AG20443 (cell line): ENCODE data around the gene PISD.
A peak's percentile ranks its signal among the peaks of the same experiment; 100 is the strongest.

Experiments
- DNase-seq: peaks from one replicate; pipeline ENCODE4 v3.0.0; 2012; ENCODE audit warnings: low spot score, mixed read lengths

PISD gene

DNA sequence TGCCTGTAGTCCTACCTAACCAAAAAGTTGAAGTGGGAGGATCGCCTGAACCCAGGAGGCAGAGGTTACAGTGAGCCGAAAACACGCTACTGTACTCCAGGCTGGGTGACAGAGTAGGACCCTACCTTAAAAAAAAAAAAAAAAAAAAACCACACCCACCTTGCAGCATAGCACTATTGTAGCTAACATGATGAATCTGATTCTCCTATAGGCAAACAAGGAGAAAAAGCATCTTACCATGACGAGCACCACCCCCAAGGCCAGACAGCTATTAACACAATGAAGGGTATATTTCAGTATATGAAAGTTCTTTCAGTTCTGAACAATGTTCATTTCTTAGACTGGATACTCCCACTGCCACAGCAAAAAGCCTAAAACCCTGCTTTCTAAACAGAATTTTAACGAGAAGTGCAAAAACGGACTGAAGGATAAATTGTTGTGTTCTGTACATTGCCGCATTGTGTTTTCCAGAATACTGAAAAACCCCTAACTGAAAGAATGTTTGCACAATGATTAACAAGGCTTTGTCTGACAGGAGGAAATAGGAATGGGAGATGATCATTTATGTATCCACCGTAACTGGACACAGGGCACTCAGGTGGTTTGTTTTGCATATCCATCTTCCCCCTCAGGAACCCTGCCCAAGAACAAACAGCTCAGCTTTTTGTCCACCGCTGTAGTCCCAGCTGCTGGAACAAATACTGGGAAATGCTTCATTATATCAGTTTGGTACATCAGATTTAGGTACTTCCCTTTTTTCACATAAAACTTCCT is 8.9 kb downstream of the PISD start:
- DNase-seq: no peak

DNA sequence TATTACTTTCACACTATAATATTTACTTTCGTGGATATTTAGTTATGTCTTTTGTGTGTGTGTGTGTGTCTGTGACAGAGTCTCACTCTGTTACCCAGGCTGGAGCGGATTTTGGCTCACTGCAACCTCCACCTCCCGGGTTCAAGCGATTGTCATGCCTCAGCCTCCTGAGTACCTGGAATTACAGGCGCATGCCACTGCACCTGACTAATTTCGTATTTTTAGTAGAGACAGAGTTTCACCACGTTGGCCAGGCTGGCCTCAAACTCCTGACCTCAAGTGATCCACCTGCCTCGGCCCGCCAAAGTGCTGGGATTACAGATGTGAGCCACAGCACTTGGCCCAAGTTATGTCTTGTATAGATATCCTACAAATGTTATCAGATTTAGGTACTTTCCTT is 9.9 kb downstream of the PISD start:
- DNase-seq: no peak

GRCh38 chr22:31651664-31652063 is 10.4 kb downstream of the PISD start:
- DNase-seq: no peak

- peak; percentile 55 for DNase-seq
Observed at GRCh38 chr22:31650391-31650790, 11.6 kb downstream of the PISD start.

GRCh38 chr22:31647523-31648320 is 14.3 kb downstream of the PISD start:
- peak; percentile 74 for DNase-seq

- no peak for DNase-seq
Observed at GRCh38 chr22:31647066-31647465, 14.9 kb downstream of the PISD start.

DNA sequence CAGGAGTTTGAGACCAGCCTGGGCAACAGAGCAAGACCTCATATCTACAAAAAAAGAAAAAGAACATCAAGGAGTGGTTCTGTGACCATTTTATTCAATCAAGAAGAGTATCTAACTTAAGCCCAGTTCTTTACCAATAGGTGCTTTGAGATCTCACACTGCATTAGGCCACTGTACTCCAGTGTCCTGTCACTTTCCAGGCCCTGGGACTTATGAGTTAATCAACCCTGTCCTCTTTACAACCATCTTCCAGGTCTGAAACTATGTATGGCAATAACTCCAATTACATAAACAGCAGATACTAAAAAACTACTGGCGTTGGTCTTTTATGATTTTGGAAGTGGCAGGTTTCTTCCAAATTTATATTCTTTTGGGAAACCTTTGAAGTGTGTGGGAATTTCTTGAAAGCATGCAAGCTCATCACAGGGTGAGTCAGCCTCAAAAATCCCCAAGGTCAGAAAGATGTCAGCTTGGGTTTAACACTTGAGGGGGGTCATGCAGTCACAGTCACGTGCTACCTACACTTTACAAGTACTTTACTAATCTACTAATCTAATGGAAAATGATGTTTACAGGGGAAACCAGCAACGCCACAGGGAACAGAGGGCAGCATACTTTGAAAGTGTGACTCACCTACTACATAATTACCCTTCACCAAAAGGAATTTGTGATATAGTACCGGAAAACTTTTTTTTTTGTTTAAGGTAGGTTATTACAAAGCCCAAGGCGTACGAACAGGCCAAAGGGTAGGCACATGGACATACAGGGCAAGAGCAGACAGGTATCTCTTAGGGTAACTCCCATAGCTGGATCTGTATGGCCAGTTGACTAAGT is 15.6 kb downstream of the PISD start:
- DNase-seq: peak; percentile 88

GRCh38 chr22:31639436-31640039 is 22.5 kb downstream of the PISD start:
- DNase-seq: no peak

- peak; percentile 16 for DNase-seq
Observed at GRCh38 chr22:31637891-31638618, 24.0 kb downstream of the PISD start.

GRCh38 chr22:31637447-31637890 is 24.5 kb downstream of the PISD start:
- no peak for DNase-seq

DNA sequence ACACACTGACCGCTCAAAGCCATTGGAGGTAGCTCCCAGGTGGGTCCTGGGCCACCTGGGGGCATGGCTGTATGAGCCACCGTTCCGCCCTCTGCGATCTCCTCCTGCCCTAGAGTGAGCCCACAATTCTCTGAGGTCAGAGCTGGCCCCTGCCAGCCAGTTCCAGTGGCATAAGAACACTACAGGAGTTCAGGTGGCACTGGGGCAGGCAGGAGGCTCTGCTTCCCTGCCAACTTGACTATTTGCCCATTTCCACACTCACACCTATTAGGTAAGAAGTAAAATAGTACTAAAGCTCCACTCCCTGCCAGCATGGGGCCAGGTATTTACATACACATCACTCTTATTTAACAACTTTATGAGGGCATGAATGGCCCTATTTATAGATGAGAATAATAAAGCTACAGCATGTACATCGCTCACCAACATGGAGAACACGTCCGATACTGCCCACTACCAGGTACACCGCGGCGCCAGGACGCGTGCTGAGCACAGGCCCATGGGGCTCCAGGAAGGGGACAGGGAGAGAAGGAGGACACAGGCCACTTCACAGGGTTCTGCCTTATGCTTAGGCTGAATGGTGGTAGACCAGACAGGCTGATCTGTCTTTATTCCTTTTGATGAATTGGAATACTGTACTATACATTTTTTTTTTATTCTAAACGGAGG is 26.2 kb downstream of the PISD start:
- no peak for DNase-seq

DNA sequence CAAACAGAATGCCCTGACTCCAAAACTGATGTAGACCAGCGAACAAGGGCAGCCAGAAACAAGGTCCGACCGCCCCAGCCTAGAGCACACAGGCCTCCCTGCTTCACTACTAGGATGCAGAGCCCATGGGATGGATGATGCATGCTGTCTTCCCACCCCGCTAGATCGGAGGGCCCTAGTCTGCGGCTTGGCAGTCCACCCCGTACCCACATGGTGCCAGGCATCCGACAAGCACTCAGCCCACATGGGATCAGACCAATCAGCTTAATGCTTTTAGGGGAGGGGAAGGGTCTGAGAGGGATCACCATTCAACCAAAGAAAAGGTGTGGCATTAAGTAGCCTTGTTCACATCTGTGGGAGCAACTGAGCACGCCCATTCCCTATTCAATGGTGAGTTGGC is 30.6 kb downstream of the PISD start:
- no peak for DNase-seq

GRCh38 chr22:31630331-31631329 is 31.4 kb downstream of the PISD start:
- peak; percentile 86 for DNase-seq

DNA sequence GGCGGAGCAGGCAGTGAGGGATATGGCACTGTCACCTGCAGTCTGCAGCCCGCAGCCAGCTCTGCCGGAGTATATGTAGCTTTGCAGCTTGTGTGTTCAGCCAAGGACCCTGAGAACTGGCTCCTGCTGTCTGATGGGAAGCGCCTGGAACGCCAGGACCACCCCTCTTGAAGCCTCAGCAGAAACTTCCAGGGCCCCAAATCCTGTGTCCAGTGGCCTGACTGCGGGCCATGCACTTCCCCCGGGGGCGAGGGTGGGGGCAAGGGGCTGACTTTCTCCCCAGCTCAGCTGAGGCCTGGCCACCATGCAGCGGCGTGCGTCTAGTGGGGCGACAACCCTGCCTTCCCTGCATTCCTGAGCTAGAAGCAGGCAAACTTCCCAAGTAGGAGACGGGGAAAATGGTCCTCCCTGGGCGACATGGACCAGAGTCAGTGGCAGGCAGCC is 32.3 kb downstream of the PISD start:
- no peak for DNase-seq

- no peak for DNase-seq
Observed at GRCh38 chr22:31628969-31629708, 32.9 kb downstream of the PISD start.

DNA sequence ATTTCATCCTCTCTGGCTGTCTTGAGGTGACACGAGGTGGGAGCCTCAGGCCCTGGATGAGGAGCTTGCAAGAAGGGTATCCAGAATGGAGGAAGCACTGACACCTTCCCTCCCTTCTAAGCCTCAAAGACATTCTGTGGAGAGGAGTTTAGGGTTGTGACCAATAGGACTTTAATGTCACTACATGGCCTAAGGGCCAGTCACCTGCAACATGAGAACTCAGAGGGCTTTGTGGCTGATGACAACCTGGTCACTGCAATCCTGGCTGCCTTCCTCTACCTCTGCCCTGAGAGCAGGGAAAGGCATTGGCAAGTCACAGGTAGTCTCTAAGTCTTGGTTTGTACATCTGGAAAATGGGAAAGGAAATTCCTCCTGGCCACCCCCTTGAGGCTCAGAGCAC is 33.7 kb downstream of the PISD start:
- no peak for DNase-seq

DNA sequence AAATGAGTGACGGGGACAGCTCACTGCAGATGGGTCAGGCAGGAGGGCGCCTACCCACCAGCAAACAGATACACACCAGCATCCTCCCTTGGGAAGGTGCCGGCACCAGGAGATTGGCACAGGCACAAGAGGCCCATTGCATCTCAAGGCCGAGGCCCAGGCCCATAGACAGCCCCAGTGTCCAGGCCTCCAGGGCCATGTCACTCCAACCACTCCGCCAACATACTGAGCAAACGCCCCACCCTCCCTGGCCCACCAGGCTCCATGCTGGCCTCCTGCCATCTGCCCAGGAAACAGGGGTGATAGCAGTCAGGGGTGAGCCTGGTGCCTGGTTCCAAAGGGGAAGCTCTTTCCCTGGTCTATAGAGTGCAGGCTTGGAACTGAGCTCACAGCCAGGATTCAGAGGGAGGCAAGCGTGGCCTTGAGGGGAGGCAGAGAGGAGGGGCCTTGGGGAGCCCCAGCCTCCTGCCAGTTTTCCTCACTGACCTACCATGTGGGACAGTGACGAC is 34.7 kb downstream of the PISD start:
- DNase-seq: no peak

- peak; percentile 74 for DNase-seq
Observed at GRCh38 chr22:31626427-31627150, 35.4 kb downstream of the PISD start.
